Fibroblast of peridontal ligament (primary cell): Measurements from ENCODE around the gene PRRC2B.
"Not testable (repeated sequence)": the region's sequence is repeated elsewhere in the genome, so short reads cannot be mapped to it uniquely, and the experiment has no call there.

Experiments used
- DNase-seq: peaks from one replicate; pipeline ENCODE4 v3.0.0-alpha.2; 2010; ENCODE audit errors: extremely low read depth

PRRC2B gene

GRCh38 chr9:131434673-131435072 is 40.8 kb downstream of the PRRC2B start:
- DNase-seq: no peak

- no peak for DNase-seq
Measured at GRCh38 chr9:131436376-131436775, 42.5 kb downstream of the PRRC2B start.

GRCh38 chr9:131436865-131437271 is 43.0 kb downstream of the PRRC2B start:
- DNase-seq: no peak

GRCh38 chr9:131438190-131438589 is 44.3 kb downstream of the PRRC2B start:
- DNase-seq: no peak

GRCh38 chr9:131439224-131439623 is 45.3 kb downstream of the PRRC2B start:
- DNase-seq: no peak

- no peak for DNase-seq
Measured at GRCh38 chr9:131441441-131441840, 47.6 kb downstream of the PRRC2B start.

GRCh38 chr9:131442351-131442750 is 48.5 kb downstream of the PRRC2B start:
- DNase-seq: no peak

- no peak for DNase-seq
Measured at GRCh38 chr9:131443648-131444047, 49.8 kb downstream of the PRRC2B start.

- DNase-seq: no peak
Measured at GRCh38 chr9:131446276-131446675, 52.4 kb downstream of the PRRC2B start.

GRCh38 chr9:131447148-131447547 is 53.3 kb downstream of the PRRC2B start:
- DNase-seq: no peak

- no peak for DNase-seq
Measured at GRCh38 chr9:131447600-131447999, 53.7 kb downstream of the PRRC2B start.

- no peak for DNase-seq
Measured at GRCh38 chr9:131448818-131449217, 54.9 kb downstream of the PRRC2B start.

GRCh38 chr9:131449276-131449675 is 55.4 kb downstream of the PRRC2B start:
- no peak for DNase-seq

GRCh38 chr9:131454028-131454427 is 60.1 kb downstream of the PRRC2B start:
- no peak for DNase-seq

GRCh38 chr9:131455655-131456054 is 61.8 kb downstream of the PRRC2B start:
- DNase-seq: not testable (repeated sequence)

- DNase-seq: no peak
Measured at GRCh38 chr9:131457746-131458145, 63.9 kb downstream of the PRRC2B start.

GRCh38 chr9:131459056-131459455 is 65.2 kb downstream of the PRRC2B start:
- no peak for DNase-seq

GRCh38 chr9:131461166-131461565 is 67.3 kb downstream of the PRRC2B start:
- no peak for DNase-seq

GRCh38 chr9:131464354-131465000 is 70.6 kb downstream of the PRRC2B start:
- DNase-seq: no peak

- DNase-seq: no peak
Measured at GRCh38 chr9:131465401-131465800, 71.5 kb downstream of the PRRC2B start.

GRCh38 chr9:131467214-131467935 is 73.5 kb downstream of the PRRC2B start:
- DNase-seq: no peak

GRCh38 chr9:131468031-131468430 is 74.1 kb downstream of the PRRC2B start:
- DNase-seq: no peak

- DNase-seq: no peak
Measured at GRCh38 chr9:131469356-131469755, 75.5 kb downstream of the PRRC2B start.

- no peak for DNase-seq
Measured at GRCh38 chr9:131469951-131470350, 76.1 kb downstream of the PRRC2B start.
